LNCaP clone FGC (cell line): ENCODE measurements around the gene ATP5PO.

Source experiments
- DNase-seq: peaks from one replicate; pipeline ENCODE4 v3.0.0-alpha.2; 2011; ENCODE audit warnings: low read depth
- H3K4me3 ChIP-seq: 2 replicates; pipeline ENCODE4 v1.5.1; 2011; ENCODE audit warnings: mild to moderate bottlenecking, low read depth, low read length, control low read depth
- TF ChIP-seq, protein P1 (sequence below): IDR thresholded peaks from 2 replicates; pipeline ENCODE4 v1.5.1; 2012; ENCODE audit warnings: mild to moderate bottlenecking; ENCODE audit not compliant: control insufficient read depth, insufficient read depth; ENCODE audit errors: extremely low read depth

Gene ATP5PO

GRCh38 chr21:33885172-33885514, 30.5 kb downstream of the ATP5PO start:
- TF ChIP-seq, protein P1, sequence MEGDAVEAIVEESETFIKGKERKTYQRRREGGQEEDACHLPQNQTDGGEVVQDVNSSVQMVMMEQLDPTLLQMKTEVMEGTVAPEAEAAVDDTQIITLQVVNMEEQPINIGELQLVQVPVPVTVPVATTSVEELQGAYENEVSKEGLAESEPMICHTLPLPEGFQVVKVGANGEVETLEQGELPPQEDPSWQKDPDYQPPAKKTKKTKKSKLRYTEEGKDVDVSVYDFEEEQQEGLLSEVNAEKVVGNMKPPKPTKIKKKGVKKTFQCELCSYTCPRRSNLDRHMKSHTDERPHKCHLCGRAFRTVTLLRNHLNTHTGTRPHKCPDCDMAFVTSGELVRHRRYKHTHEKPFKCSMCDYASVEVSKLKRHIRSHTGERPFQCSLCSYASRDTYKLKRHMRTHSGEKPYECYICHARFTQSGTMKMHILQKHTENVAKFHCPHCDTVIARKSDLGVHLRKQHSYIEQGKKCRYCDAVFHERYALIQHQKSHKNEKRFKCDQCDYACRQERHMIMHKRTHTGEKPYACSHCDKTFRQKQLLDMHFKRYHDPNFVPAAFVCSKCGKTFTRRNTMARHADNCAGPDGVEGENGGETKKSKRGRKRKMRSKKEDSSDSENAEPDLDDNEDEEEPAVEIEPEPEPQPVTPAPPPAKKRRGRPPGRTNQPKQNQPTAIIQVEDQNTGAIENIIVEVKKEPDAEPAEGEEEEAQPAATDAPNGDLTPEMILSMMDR: no peak
- no peak overlapping the region for H3K4me3 ChIP-seq
- no peak for DNase-seq

DNA sequence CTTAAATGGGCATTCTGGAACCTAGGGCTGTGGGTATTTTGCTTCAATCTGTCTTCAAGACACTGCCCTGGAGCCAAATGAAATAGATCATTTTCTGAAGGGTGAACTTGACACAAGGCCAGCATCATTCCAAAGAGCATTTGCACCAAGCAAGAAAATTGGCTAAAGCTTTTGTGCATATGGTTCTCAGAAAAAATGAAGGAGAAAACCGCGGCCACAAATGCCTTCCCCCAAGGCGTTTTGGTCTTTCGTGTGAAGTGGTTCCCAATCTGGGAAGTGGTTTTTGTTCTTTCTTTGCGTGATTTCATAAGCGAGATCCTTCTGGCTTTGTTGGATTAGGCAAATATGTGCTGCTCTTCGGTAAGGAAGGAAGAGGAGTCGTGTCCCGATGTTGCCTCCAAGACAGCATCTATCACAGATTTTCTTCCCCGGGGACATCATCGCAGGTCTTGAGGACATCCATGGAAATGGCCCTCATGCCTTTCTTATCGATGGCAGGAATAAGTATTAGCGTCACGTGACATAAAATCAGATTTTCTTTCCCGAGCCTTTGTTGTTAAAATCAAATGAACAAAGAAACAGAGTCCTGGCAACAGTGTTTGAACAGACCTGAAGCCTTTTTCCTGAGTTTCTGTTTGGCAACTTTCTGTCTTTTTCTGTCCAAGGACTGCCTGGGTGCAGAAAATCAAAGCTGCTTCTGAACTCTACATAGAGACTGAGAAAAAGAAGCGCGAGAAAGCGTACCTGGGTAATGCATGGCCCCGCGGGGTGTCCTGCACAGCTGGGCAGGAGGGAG, 31.0 kb downstream of the ATP5PO start:
- TF ChIP-seq, protein P1: no peak
- no peak overlapping the region for H3K4me3 ChIP-seq
- DNase-seq: no peak

GRCh38 chr21:33883118-33883517, 32.5 kb downstream of the ATP5PO start:
- TF ChIP-seq, protein P1: no peak
- no peak for DNase-seq
- H3K4me3 ChIP-seq: no peak overlapping the region

GRCh38 chr21:33881689-33882440, 33.7 kb downstream of the ATP5PO start:
- no peak for DNase-seq
- TF ChIP-seq, protein P1: no peak
- no peak overlapping the region for H3K4me3 ChIP-seq

DNA sequence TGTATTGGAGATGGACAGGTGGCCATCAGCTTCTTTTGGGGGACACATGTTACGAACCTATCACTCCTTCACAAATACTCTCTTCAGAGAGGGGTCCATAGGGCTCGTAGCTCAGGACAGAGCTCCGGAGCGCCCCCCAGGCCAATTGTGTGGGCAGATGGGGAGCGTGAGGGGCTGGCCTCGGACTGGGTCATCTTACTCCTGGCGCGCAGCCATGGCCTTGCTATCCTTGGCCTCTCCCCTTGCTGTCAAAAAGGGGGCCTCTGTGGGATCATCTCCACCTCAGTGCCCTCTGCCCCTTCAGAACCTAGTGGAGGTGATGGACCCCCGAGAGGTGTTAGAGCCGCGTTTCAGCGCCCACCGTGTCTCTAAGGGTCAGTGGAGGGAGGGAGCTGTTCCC, 35.0 kb downstream of the ATP5PO start:
- no peak overlapping the region for H3K4me3 ChIP-seq
- TF ChIP-seq, protein P1: no peak
- DNase-seq: no peak

DNA sequence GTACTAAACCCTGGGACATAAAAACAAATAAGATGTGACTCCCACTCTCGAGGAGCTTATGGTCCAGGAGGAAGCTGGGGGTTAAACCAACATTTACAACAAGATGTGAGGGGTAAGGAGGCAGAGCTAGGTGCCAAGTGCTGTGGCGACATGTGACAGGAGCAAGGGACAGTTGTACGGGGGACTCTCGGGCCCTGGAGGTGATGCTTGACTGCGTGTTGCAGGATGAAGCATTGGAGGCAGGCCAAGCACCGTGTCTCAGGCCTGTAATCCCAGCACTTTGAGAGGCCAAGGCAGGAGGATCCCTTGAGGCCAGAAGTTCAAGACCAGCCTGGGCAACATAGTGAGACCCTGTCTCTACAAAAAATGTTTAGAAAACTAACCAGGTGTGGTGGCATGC, 36.8 kb downstream of the ATP5PO start:
- no peak for DNase-seq
- TF ChIP-seq, protein P1: no peak
- H3K4me3 ChIP-seq: no peak overlapping the region
